Urothelium cell line (cell line): ENCODE measurements around the gene ATG4A.

Experiments used
- DNase-seq: peaks from one replicate; pipeline ENCODE4 v3.0.0; 2011; ENCODE audit warnings: low spot score, mixed read lengths
- FAIRE-seq: peaks from 2 replicates; lab custom pipeline; 2011; peaks lifted over from hg19 to GRCh38; lab: Jason Lieb, UNC

ATG4A gene

GRCh38 chrX:108091264-108091877 is at the start of gene ATG4A, which contains the start of gene PSMD10:
Gene ATG4A (plus strand): TSS chrX:108091778. CDS start chrX:108091827, 49 bp downstream.
Gene PSMD10 (minus strand): TSS chrX:108091542. CDS start chrX:108091520, 22 bp downstream.
- DNase-seq, result peak; percentile 73
- FAIRE-seq, result no peak

GRCh38 chrX:108044554-108045256 is 46.9 kb upstream of the ATG4A start, which contains the start of gene VSIG1:
Gene VSIG1 (plus strand): TSS chrX:108045065. CDS start chrX:108045131, 66 bp downstream.
- no peak for DNase-seq
- FAIRE-seq, result no peak

- FAIRE-seq (no peak), DNase-seq (no peak)
Observed at GRCh38 chrX:108049649-108050048, 41.9 kb upstream of the ATG4A start.

- FAIRE-seq, result no peak
- no peak for DNase-seq
Observed at GRCh38 chrX:108053218-108053617, 38.4 kb upstream of the ATG4A start.

DNA sequence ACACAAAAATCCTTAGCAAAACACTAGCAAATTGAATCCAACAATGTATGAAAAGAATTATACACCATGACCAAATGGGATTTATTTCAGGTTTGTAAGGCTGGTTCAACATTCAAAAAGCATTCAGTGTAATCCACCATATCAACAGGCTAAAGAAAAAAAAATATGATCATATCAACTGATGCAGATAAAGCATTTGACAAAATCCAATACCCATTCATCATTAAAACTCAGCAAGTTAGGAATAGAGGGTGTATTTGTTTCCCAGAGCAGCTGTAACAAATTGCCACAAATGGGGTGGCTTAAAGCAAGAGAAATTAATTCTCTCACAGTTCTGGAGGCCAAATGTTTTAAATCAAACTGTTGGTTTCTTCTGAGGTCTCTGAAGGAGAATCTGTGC is 36.0 kb upstream of the ATG4A start:
- no peak for DNase-seq
- FAIRE-seq, result no peak

- FAIRE-seq, result no peak
Observed at GRCh38 chrX:108059801-108060200, 31.8 kb upstream of the ATG4A start.

GRCh38 chrX:108064001-108064400 is 27.6 kb upstream of the ATG4A start:
- no peak for FAIRE-seq
- no peak for DNase-seq

More at GRCh38 chrX:108059801-108060200, 31.8 kb upstream of the ATG4A start:
- no peak for DNase-seq

DNA sequence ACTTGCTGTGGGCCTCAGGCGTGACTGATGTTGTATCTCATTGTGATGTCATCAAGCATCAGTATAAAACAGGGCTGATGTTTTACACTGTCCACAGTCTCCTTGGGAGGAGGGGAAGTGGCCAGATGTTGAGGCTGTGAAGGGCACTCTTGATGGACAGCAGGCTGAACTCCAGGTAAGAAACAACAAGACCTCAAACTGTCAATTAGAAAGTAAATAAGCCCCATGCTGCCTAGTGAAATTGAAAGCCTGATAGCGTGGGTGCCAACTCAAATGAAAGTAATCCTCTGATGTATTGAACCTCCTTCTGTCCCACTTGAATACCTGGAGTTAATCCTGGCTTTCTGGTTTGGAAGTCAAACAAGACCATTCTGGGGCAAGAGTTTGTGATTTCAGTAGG is 27.0 kb upstream of the ATG4A start:
- no peak for DNase-seq
- FAIRE-seq, result no peak

- no peak for FAIRE-seq
- no peak for DNase-seq
Observed at GRCh38 chrX:108068121-108068520, 23.5 kb upstream of the ATG4A start.

DNA sequence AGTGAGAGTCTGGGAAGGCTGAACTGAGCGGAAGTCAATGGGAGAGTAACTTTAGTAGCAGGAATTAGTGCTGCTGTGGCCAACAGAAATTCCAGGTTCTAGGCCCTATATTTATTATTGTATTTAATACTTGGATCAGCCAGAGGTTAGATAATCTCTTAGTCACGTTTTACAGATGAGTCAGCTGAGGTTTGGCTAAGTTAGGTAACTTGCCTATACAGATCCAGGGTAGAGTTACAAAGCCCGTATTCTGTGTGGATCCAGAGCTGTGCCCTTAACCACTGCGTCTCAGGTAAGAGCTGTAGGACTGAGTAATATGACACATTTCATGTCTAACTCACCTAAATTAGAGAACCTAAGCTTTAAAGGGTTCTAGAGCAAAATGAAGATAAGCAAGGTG is 20.7 kb upstream of the ATG4A start:
- DNase-seq (peak; percentile 9), FAIRE-seq (no peak)

- no peak for FAIRE-seq
- no peak for DNase-seq
Observed at GRCh38 chrX:108071578-108071977, 20.0 kb upstream of the ATG4A start.

- no peak for FAIRE-seq
Observed at GRCh38 chrX:108072746-108073145, 18.8 kb upstream of the ATG4A start.

DNA sequence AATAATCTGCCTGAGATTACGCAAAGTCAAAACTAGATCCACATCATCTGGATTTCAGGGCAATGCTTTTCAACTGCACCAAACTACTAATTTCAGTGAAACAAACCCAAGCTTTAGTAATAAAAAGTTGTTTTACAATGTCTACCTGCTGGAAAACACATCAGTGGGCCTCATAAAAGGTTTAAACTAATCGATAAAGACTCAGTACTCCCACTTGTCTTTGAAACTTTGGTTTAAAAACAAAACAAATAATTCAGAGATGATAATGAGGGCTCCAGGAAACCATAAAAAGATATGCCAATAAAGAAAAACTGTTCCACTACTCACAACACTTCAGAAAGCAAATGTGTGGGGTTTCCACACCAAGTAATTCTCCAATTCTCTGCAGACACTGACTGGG is 10.5 kb upstream of the ATG4A start:
- FAIRE-seq, result no peak

More at GRCh38 chrX:108072746-108073145, 18.8 kb upstream of the ATG4A start:
- DNase-seq, result no peak

GRCh38 chrX:108087792-108088191 is 3.8 kb upstream of the ATG4A start:
- FAIRE-seq (no peak), DNase-seq (no peak)

More for the DNA sequence above, 10.5 kb upstream of the ATG4A start:
- DNase-seq, result no peak

GRCh38 chrX:108088511-108088910 is 3.1 kb upstream of the ATG4A start:
- DNase-seq (no peak), FAIRE-seq (no peak)

DNA sequence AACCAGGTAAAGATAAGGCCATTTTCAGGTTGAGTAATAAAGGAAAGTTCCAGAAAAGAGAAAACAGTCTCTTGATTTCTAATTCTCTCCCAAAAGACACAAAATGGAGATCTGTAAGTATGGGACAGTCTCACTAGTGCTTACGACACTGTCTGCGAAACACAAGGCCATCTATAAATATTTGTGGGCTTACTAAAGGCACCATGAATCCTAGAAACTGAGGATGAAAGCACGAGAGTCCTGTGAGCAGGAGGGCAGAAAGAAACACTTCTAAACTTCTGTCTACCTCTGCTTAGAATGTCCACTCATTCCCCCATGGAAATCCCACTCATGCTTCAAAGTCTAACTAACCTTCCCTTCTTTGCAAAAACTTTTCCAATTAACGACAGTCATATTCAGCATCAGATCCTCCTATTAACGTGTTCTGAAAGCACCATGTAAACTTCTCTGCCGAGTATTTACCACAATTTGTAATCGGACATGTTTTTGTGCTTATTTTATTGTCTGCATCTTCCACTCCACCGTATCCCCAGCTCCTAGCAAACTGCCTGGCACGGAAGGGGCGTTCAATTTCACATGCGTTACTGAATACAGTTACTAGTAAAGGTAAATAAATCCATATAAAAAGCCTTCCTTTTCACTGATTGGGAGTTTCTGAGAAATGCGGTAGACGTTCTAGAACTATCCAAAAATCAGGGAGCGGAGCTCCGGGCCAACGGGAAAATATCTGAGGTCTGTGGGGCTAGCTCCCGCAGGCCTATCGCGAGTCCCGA is 901 bp upstream of the ATG4A start:
- FAIRE-seq (no peak), DNase-seq (no peak)

GRCh38 chrX:108091878-108092291 is 307 bp downstream of the ATG4A start:
- DNase-seq, result no peak
- no peak for FAIRE-seq

- no peak for FAIRE-seq
- no peak for DNase-seq
Observed at GRCh38 chrX:108097380-108097779, 5.8 kb downstream of the ATG4A start.

- FAIRE-seq (no peak), DNase-seq (no peak)
Observed at GRCh38 chrX:108105473-108105872, 13.9 kb downstream of the ATG4A start.

DNA sequence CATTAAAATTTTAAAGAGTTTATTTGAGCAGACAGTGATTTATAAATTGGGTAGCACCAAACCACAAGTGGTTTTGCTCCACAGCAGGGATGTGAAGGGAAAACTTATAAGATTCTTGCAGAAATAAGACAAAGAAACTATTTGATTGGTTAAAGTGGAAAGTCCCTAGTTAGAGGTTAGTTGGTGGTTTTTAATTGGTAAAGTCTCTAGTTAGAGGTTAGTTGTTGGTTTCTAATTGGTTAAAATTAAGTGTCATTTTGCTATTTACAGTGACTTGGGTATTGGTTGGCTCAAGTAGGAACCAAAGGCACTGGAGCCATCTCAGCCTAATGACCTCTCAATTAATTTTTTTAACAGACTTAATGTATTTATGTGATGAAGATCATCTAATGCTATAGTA is 23.0 kb downstream of the ATG4A start:
- DNase-seq (no peak), FAIRE-seq (no peak)

- DNase-seq, result no peak
Observed at GRCh38 chrX:108117988-108118387, 26.4 kb downstream of the ATG4A start.

More at GRCh38 chrX:108117988-108118387, 26.4 kb downstream of the ATG4A start:
- FAIRE-seq, result no peak
